ENCODE measurements around the gene TUBB4B.
A peak's percentile ranks its signal among the peaks of the same experiment; 100 is the strongest.

DNA sequence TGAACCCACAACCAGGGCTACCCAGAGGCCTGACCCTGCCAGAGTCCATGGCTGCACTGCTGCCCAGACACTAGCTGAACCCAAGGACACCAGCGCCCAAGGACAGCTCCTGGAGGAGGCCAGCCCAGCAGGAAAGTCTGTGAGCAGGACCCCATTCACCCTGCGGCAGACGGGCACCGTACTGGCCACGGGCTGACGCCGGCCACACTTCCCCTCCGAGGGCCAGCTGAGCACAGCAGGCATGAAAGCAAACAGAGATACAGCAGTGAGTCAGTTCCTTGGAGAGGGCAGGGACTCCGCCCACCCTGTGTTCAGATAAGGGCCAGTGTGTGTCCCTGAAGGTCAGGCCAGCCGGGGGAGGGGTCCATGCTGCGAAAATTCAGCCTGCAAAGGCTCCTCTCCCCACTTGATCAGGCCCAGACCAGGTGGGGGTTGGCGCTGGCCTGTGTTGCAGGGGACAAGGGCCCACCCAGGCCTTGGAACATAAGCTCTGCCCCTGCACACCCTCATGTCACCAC lies 22.3 kb upstream of the TUBB4B start:
- TF ChIP-seq, protein P1, sequence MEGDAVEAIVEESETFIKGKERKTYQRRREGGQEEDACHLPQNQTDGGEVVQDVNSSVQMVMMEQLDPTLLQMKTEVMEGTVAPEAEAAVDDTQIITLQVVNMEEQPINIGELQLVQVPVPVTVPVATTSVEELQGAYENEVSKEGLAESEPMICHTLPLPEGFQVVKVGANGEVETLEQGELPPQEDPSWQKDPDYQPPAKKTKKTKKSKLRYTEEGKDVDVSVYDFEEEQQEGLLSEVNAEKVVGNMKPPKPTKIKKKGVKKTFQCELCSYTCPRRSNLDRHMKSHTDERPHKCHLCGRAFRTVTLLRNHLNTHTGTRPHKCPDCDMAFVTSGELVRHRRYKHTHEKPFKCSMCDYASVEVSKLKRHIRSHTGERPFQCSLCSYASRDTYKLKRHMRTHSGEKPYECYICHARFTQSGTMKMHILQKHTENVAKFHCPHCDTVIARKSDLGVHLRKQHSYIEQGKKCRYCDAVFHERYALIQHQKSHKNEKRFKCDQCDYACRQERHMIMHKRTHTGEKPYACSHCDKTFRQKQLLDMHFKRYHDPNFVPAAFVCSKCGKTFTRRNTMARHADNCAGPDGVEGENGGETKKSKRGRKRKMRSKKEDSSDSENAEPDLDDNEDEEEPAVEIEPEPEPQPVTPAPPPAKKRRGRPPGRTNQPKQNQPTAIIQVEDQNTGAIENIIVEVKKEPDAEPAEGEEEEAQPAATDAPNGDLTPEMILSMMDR (IDR thresholded peaks at IDR 0.05): no peak
- TF ChIP-seq POLR2A (IDR thresholded peaks at IDR 0.05): peak; percentile 71 to 79 (median 77)
